T-helper 2 cell treated with Interferon-gamma antibody and Interleukin-4, amounts not matched to agents 5 μg/mL and 100 μg/mL, for 36 hours (primary cell): ENCODE results near the gene DCP1B.
"Not testable (repeated sequence)": the region's sequence is repeated elsewhere in the genome, so short reads cannot be mapped to it uniquely, and the experiment has no call there.

Experiments
- DNase-seq: peaks from one replicate; pipeline ENCODE4 v3.0.0; 2021; ENCODE audit warnings: low spot score
- H3K27ac Mint-ChIP-seq: one replicate; pipeline ENCODE4 v1.8.0; 2021; ENCODE audit warnings: mild to moderate bottlenecking, mixed read lengths
- H3K27me3 Mint-ChIP-seq: one replicate; pipeline ENCODE4 v1.8.0; 2021; ENCODE audit warnings: low read depth, mixed read lengths
- H3K36me3 Mint-ChIP-seq: one replicate; pipeline ENCODE4 v1.8.0; 2021; ENCODE audit warnings: low read depth, mixed read lengths
- H3K4me1 Mint-ChIP-seq: one replicate; pipeline ENCODE4 v1.8.0; 2021; ENCODE audit warnings: low read depth, mixed read lengths
- H3K4me3 Mint-ChIP-seq: one replicate; pipeline ENCODE4 v1.8.0; 2022; ENCODE audit warnings: mild to moderate bottlenecking, moderate library complexity, mixed read lengths
- H3K9me3 Mint-ChIP-seq: one replicate; pipeline ENCODE4 v1.8.0; 2021; ENCODE audit warnings: mixed read lengths

DCP1B gene

DNA sequence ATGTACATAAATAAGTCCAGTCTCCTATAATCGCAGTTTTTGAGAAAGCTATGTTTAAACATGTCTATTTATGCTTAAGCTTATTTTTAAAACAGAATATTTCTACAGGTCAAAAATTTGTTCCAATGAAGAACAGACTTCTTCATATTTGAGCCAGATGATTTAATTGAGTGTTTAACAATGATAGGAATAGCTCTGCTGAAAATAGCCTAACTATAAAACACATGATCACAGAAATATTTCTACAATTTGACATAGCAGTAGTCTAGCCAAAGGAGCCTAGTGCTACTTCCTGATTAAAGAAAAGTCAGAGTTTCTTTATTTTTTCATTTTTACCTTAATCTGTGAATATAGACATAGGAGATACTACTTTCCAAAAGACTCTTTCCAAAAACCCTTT, 29.4 kb downstream of the DCP1B start:
- no peak for DNase-seq
- no peak overlapping the region for H3K4me3 Mint-ChIP-seq
- no peaks in the 10 kb centered on the region for H3K36me3 Mint-ChIP-seq
- no peaks in the 10 kb centered on the region for H3K4me1 Mint-ChIP-seq
- no peaks in the 10 kb centered on the region for H3K9me3 Mint-ChIP-seq
- H3K27me3 Mint-ChIP-seq: no peaks in the 10 kb centered on the region
- H3K27ac Mint-ChIP-seq: no peak overlapping the region

DNA sequence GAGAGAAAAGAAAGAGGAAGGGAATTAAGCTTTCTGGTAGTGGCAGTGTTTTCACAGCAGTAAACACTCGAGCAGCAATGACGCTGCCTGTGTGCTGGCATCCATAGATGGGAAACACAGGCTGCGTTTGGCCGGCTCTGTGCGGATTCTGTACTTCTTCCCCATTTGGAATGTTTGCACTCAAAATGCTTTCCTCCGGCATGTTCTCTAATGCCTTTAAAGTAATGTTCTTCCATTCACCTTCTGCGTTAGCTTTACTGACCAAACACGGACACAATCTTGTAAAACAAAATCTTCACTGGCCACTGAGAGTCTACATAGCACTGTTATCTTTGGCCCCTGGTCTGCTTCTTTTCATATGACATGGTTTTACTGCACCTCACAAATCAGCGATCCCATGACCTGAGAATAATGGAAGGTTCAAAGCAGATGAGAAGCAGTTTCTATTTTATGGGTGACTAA, 31.4 kb downstream of the DCP1B start:
- H3K36me3 Mint-ChIP-seq: no peaks in the 10 kb centered on the region

DNA sequence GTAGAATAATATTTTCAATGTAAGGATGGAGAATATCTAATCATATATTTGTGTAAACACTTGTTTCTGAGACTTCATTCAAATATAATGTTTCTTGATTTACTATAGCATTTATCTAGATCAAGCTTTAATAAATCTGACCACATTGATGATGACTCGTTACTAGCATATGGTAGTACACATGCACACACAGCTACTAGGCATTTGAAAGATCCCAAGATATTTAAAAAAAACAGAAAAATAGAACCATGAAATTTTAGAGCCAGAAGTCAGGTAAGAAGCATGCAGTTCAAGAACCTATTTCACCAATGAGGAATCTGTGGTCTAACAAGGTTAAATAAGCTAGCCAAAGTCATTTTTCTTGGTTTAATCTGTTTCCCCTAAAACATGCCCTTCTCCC, 32.0 kb downstream of the DCP1B start:
- DNase-seq: no peak
- no peaks in the 10 kb centered on the region for H3K9me3 Mint-ChIP-seq
- H3K27me3 Mint-ChIP-seq: no peaks in the 10 kb centered on the region
- no peaks in the 10 kb centered on the region for H3K4me1 Mint-ChIP-seq
- H3K36me3 Mint-ChIP-seq: no peaks in the 10 kb centered on the region
- no peak overlapping the region for H3K27ac Mint-ChIP-seq
- no peak overlapping the region for H3K4me3 Mint-ChIP-seq

More for the DNA sequence above, 31.4 kb downstream of the DCP1B start:
- Mint-ChIP-seq H3K9me3 (no peaks in the 10 kb centered on the region), H3K27ac (no peak overlapping the region), H3K4me1 (no peaks in the 10 kb centered on the region), H3K4me3 (no peak overlapping the region), H3K27me3 (no peaks in the 10 kb centered on the region)
- DNase-seq: no peak

DNA sequence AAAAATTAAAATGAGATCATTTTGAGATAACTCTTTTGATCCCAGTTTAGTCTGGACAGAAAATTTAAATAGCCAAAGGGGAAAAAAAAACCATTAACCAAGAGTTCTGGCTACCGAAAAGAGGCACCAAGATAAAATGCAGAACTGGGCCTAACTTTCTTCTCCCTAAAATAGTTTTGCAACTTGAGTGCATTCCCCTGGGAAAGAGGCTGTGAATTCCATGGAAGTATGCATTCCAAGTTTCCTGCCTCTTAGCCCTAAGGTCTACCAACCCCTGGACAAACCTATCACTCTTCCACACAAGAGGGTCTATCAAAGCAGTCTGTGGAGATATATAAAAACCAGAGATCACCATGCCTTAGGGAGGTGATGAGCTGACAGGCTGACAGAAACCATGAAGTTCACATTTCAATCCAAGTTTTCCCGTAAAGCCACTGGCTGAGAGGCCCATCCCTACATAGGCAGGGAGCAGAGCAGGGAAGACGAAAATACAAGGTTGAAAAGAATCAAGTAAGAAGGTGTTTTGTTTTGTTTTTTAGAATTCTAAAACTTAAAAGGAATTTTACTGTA, 33.8 kb downstream of the DCP1B start:
- peaks cover 1% of the 10 kb centered on the region for H3K36me3 Mint-ChIP-seq
- DNase-seq: no peak
- no peaks in the 10 kb centered on the region for H3K9me3 Mint-ChIP-seq
- no peak overlapping the region for H3K27ac Mint-ChIP-seq
- H3K27me3 Mint-ChIP-seq: no peaks in the 10 kb centered on the region
- no peak overlapping the region for H3K4me3 Mint-ChIP-seq
- H3K4me1 Mint-ChIP-seq: no peaks in the 10 kb centered on the region

DNA sequence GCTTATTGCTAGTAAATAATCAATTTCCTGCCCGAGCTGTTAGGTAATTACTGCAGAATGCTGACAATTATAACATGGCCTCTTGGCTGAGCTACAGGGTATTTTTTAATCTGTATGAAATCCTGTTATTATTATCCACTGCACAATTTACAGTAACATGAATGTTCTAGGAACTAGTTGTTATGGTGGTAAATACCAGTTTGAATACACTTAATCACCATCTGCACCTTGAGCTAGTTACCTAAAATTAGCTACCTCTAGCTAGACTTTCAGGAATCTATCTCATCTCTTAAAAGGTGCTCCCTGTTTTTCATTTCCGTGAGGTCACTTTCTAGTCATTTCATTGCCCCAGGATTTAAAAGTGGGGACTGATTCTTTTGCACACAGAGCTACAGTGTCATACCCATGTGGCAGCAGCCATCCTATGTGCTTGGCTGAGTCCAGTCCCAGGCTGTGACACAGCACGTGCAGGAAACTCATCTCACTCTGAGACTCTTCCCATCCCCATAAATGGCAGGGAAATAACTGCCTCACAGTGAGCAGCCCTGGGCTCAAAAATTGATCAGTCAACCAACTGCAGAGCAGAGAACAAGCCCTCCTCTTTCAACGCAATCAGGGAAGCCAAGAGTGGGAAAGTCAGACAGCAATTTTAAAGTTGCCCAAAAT, 37.6 kb downstream of the DCP1B start:
- peaks cover 9% of the 10 kb centered on the region for H3K36me3 Mint-ChIP-seq
- H3K4me1 Mint-ChIP-seq: no peaks in the 10 kb centered on the region
- no peak overlapping the region for H3K27ac Mint-ChIP-seq
- no peaks in the 10 kb centered on the region for H3K27me3 Mint-ChIP-seq
- DNase-seq: no peak
- no peaks in the 10 kb centered on the region for H3K9me3 Mint-ChIP-seq
- no peak overlapping the region for H3K4me3 Mint-ChIP-seq

DNA sequence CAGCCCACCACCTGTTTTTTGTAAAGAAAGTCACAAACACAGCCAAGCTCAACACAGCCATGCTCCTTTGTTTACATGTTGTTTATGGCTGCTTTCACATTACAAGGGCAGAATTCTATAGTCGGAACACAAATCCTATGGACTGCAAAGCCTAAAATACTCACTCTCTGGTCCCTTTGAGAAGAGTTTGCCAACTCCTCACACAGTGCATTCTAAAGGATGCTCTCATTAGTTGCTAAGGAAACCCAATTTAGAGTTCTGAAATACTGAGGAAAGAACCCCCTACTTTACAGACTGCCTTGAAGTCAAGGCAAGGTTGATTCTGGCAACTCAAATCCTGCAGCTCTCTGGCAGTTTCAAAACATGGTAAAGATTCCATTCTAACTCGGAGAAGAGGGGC, 38.3 kb downstream of the DCP1B start:
- H3K4me1 Mint-ChIP-seq: no peaks in the 10 kb centered on the region
- H3K4me3 Mint-ChIP-seq: no peak overlapping the region
- no peaks in the 10 kb centered on the region for H3K27me3 Mint-ChIP-seq
- no peak for DNase-seq
- H3K9me3 Mint-ChIP-seq: no peaks in the 10 kb centered on the region
- H3K36me3 Mint-ChIP-seq: peaks cover 11% of the 10 kb centered on the region
- no peak overlapping the region for H3K27ac Mint-ChIP-seq

DNA sequence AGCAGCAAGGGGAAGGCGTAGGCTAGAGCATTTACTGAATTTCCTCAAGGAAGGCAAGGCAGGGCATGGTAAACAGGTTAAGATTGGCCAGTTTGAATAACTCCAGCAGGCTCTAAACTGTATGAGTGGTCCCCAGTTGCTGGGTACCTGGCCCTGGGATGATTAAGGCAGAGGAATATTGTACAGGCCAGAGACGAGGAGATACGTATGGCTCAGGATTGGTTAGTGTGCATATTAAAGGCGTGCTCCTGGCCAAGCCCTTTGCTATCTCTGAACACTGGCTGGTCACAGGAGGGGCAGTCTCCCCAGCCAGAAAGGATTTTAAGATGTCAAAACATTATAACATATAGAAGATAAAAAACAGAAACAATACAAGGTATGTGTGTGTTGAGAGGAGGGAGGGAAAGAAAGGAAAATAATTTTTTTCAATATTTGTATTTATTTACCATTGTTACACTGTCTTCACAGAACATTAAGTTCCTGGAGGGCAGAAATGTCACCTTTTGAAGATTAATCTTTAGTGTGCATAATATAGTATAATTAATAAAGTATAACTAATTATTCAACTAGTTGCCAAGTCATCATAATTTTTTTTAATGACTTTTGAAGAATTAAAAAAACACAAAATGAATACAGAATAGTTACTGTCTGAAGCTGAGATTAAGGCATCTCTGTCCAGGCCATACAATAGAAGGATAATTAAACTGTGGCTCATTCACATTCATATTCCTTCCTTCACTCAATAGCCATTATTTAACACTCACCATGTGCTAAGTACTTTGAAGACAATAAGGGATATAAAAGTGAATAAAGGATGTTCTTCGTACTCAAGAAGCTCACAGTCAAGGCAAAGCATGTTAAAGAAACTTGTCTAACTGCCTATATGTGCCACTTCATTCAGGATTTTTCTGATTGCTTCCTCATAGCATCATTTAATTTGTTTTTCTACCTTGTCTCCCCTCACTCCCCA, 41.9 kb downstream of the DCP1B start:
- no peak for DNase-seq
- Mint-ChIP-seq H3K36me3 (peaks cover 18% of the 10 kb centered on the region), H3K9me3 (no peaks in the 10 kb centered on the region), H3K4me1 (no peaks in the 10 kb centered on the region), H3K4me3 (no peak overlapping the region), H3K27ac (peak overlapping the region; percentile 14), H3K27me3 (no peaks in the 10 kb centered on the region)

DNA sequence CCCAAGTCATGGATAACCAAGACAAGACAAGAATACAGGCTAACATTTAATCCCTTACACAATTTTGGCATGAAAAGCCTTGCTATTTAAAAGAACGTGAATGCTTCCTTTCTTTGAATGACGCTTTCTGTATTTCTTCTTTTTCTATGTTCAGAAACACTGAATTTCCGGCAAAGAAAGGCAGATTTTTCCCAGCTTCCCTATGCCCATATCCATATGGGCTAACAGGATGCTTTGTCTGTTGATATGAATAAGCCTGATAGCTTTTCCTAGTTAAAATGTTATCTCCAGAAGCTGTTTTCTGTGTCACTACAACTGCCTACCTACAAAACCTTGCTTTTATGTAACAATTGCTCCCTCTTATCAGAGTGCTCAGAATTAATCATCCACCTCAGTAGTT, 47.5 kb downstream of the DCP1B start:
- H3K4me1 Mint-ChIP-seq: no peaks in the 10 kb centered on the region
- H3K9me3 Mint-ChIP-seq: no peaks in the 10 kb centered on the region
- H3K27ac Mint-ChIP-seq: no peak overlapping the region

DNA sequence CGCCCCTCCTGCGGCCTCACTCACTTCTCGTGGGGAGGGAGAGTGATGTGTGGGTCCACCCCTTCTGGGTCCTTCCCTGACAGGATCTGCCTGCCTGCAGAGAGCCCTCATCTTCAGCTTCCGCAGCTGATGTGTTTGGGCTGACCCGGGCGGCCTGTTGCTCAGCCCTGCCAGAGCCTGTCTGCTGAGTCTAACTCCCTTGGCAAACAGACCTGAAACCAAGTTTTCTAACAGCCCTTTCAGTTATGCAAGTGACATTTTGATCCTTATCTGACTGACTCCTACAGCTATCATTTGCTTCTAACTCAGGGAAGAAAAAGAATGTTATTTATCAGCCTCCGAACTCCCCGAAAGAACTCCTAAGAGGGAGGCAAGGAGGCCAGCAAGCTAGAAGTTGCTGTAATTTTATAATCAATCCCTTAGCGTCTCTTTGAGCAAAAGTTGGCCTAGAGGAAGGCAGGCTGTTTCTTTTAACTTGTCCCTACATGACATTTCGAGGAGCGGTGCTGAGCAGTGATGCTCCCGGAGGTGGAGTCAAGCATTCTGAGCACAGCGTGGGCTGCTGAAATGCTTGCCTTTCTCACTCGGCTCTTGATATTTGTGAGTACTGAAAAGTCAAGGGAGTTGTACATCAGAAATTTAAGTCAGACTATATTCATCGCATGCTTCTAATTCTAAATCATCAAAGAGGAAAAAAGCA, 54.3 kb downstream of the DCP1B start:
- H3K4me1 Mint-ChIP-seq: peaks cover 6% of the 10 kb centered on the region
- DNase-seq: no peak
- no peaks in the 10 kb centered on the region for H3K27me3 Mint-ChIP-seq
- peak overlapping the region; percentile 0 for H3K4me3 Mint-ChIP-seq
- peaks cover 3% of the 10 kb centered on the region for H3K9me3 Mint-ChIP-seq
- peaks cover 47% of the 10 kb centered on the region for H3K36me3 Mint-ChIP-seq
- H3K27ac Mint-ChIP-seq: peak overlapping the region; percentile 37

More for the DNA sequence above, 47.5 kb downstream of the DCP1B start:
- Mint-ChIP-seq H3K4me3 (no peak overlapping the region), H3K36me3 (peaks cover 25% of the 10 kb centered on the region), H3K27me3 (no peaks in the 10 kb centered on the region)
- no peak for DNase-seq

DNA sequence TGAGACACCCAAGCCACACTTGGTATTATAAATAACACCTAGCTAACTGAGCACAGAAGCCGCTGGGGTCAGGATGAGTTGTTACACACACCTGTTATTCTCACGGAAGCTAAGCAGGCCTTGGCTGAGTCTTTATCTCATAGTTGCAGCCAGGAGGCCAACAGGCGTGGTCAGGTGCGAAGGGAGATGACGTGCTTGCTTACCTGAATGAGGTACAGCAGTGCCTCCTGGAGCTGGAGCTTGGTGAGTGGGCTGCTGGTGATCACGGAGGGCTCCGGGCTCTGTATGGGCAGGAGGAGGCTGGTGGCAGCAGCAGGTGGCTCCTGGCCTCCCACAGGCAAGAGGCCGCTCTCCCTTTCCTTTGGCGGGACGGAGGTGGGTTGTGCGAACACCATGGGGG, 55.4 kb downstream of the DCP1B start:
- Mint-ChIP-seq H3K9me3 (peaks cover 4% of the 10 kb centered on the region), H3K4me1 (peaks cover 6% of the 10 kb centered on the region), H3K27me3 (no peaks in the 10 kb centered on the region), H3K4me3 (no peak overlapping the region), H3K27ac (no peak overlapping the region), H3K36me3 (peaks cover 54% of the 10 kb centered on the region)
- DNase-seq: no peak

DNA sequence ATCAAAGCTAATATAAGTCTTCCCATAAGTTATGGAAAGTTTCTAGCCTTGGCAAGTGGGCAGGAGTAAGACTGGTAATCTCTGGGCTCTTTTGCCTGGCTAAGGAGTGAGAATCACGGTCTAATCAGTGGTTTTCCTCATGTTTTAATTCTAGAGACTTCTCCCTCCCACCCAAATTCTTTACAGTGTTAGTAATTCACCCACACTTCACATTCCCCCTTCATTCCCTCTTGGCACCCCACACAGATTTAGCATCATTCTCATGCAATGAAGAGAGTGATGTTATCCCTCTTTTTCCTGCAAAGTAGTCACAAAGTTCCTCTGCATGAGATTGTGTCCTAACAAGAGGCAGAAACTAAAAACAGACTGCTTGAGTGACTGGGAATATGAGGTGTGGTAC, 57.2 kb downstream of the DCP1B start:
- DNase-seq: no peak
- Mint-ChIP-seq H3K36me3 (peaks cover 44% of the 10 kb centered on the region), H3K4me3 (no peak overlapping the region), H3K9me3 (peaks cover 4% of the 10 kb centered on the region), H3K27ac (no peak overlapping the region), H3K27me3 (no peaks in the 10 kb centered on the region), H3K4me1 (peaks cover 6% of the 10 kb centered on the region)

DNA sequence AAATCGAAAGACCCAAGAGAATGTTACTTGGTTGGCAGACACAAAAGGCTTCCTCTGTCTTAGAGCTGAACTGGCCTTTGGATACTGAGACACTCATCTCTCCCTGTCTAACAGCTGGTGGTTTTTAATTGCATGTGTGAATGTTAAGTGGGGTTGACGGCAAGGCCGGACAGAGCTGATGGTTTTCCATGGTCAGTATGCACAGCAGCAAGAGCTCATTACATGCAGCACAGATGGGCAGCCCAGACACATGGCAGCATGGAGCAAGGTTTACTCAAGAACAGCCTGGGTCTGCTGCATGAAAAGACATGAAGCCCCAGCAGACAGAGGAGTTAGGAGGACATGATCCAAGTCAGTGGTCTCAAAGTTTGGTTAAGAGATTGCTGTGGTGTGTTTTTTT, 58.0 kb downstream of the DCP1B start:
- H3K4me3 Mint-ChIP-seq: no peak overlapping the region
- no peaks in the 10 kb centered on the region for H3K27me3 Mint-ChIP-seq
- no peak for DNase-seq
- H3K9me3 Mint-ChIP-seq: peaks cover 4% of the 10 kb centered on the region
- no peak overlapping the region for H3K27ac Mint-ChIP-seq
- peaks cover 38% of the 10 kb centered on the region for H3K36me3 Mint-ChIP-seq
- peaks cover 6% of the 10 kb centered on the region for H3K4me1 Mint-ChIP-seq

DNA sequence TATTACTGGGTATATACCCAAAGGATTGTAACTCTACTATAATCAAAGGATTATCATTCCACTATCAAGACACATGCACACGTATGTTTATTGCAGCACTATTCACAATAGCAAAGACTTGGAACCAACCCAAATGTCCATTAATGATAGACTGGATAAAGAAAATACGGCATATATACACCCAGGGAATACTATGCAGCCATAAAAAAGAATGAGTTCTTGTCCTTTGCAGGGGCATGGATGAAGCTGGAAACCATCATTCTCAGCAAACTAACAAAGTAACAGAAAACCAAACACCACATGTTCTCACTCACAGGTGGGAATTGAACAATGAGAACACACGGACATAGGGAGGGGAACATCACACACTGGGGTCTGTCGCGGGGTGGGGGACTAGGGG, 58.8 kb downstream of the DCP1B start:
- H3K27ac Mint-ChIP-seq, H3K27me3 Mint-ChIP-seq, DNase-seq, H3K4me3 Mint-ChIP-seq, H3K4me1 Mint-ChIP-seq, H3K9me3 Mint-ChIP-seq: not testable (repeated sequence)
- H3K36me3 Mint-ChIP-seq: peaks cover 41% of the 10 kb centered on the region
